Measurements from ENCODE around the gene TRAP1.

- TF ChIP-seq, protein P1, sequence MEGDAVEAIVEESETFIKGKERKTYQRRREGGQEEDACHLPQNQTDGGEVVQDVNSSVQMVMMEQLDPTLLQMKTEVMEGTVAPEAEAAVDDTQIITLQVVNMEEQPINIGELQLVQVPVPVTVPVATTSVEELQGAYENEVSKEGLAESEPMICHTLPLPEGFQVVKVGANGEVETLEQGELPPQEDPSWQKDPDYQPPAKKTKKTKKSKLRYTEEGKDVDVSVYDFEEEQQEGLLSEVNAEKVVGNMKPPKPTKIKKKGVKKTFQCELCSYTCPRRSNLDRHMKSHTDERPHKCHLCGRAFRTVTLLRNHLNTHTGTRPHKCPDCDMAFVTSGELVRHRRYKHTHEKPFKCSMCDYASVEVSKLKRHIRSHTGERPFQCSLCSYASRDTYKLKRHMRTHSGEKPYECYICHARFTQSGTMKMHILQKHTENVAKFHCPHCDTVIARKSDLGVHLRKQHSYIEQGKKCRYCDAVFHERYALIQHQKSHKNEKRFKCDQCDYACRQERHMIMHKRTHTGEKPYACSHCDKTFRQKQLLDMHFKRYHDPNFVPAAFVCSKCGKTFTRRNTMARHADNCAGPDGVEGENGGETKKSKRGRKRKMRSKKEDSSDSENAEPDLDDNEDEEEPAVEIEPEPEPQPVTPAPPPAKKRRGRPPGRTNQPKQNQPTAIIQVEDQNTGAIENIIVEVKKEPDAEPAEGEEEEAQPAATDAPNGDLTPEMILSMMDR (IDR thresholded peaks at IDR 0.05; ENCODE audit: insufficient read depth, low read length, poor library complexity, severe bottlenecking) = no peak
- TF ChIP-seq EZH2phosphoT487 (conservative IDR thresholded peaks at IDR 0.05; ENCODE audit: low read length) = no peak
Measured at GRCh38 chr16:3655396-3656159, 61.7 kb downstream of the TRAP1 start.
